Transverse colon (tissue), 4 donors: Measurements from ENCODE around the gene CTNNBIP1. TPM values are rescaled to one million over a fixed set of nuclear protein-coding genes. Genes with fewer than 3 reads are reported as not detected.

Experiments used
- DNase-seq: peaks from one replicate; pipeline ENCODE4 v3.0.0-alpha.2; 2019
- H3K27ac ChIP-seq, 4 donors: fragments of 200-600 bp; sonication (generic); 2 replicates each; pipeline ENCODE4 v1.5.1; 2016 to 2018; ENCODE audit warnings: inconsistent platforms in 4 of 4
- H3K27me3 ChIP-seq: fragments of 200-600 bp; sonication (generic); 2 replicates; pipeline ENCODE4 v1.5.1; 2017; ENCODE audit warnings: inconsistent platforms
- H3K36me3 ChIP-seq, 4 donors: fragments of 200-600 bp; sonication (generic); 2 replicates each; pipeline ENCODE4 v1.5.1; 2017 to 2019; ENCODE audit warnings: inconsistent platforms in 4 of 4
- H3K4me1 ChIP-seq, 4 donors: fragments of 200-600 bp; sonication (generic); 2 replicates each; pipeline ENCODE4 v1.5.1; 2017 to 2020; ENCODE audit warnings: inconsistent platforms in 4 of 4
- H3K4me3 ChIP-seq, 4 donors: fragments of 200-600 bp; sonication (generic); 1 replicate in 1 of 4; 2 replicates in 3 of 4; pipeline versions ENCODE4 v1.5.1 to v1.6.1; 2017 to 2019; ENCODE audit warnings: inconsistent platforms in 4 of 4
- H3K9me3 ChIP-seq, 2 donors: fragments of 200-600 bp; sonication (generic); 2 replicates each; pipeline ENCODE4 v1.5.1; 2017 to 2019; ENCODE audit warnings: inconsistent platforms in 2 of 2
- CTCF ChIP-seq, 5 experiments: fragments of 200-600 bp in 3 of 5; fragments of 450-650 bp in 2 of 5; sonication (generic) in 3 of 5; IDR thresholded peaks; 1 replicate in 2 of 5; 2 replicates in 3 of 5; pipeline ENCODE4 v1.5.1; 2016 to 2017; ENCODE audit warnings: antibody characterized with exemption in 5 of 5, inconsistent platforms in 3 of 5, mild to moderate bottlenecking in 2 of 5, moderate library complexity in 1 of 5
- EP300 ChIP-seq: sonication (generic); formaldehyde crosslinking; IDR thresholded peaks from one replicate; pipeline ENCODE4 v1.6.1; 2017; ENCODE audit warnings: antibody characterized with exemption, low read depth
- POLR2A ChIP-seq: fragments of 450-650 bp; IDR thresholded peaks from one replicate; pipeline ENCODE4 v1.6.1; 2016; ENCODE audit warnings: antibody characterized with exemption, mild to moderate bottlenecking, moderate library complexity
- POLR2AphosphoS5 ChIP-seq, 3 donors: sonication (generic); formaldehyde crosslinking; IDR thresholded peaks; one replicate each; pipeline ENCODE4 v1.6.1; 2016; ENCODE audit warnings: antibody characterized with exemption in 3 of 3
- WGBS, 2 donors: methylation state at CpG; one replicate each; pipeline ENCODE4 v1.1.5; 2018; ENCODE audit warnings: low coverage in 1 of 2; 5-methylcytosine and 5-hydroxymethylcytosine counted together
- in situ Hi-C, 4 donors: fragments of 200-750 bp; cut with MboI; loops; one replicate each; pipeline versions ENCODE4 v1.15.0 to v1.15.1; 2017; ENCODE audit warnings: low sequenced_read_pairs in 3 of 4, low pct_ligation_motif_present in 1 of 4, low pct_unique_long_range_greater_than_20kb in 1 of 4
- intact Hi-C: fragments of 100-400 bp; cut with DNase I; formaldehyde crosslinking; loops from one replicate; pipeline ENCODE4 v1.15.1; 2023; ENCODE audit warnings: low total_unique reads
- total RNA-seq, 4 donors: library from RNA; depleted of rRNA; stranded (reverse); fragments of >200 nt; gene quantifications; one replicate each; pipeline ENCODE4 v1.1.0, GENCODE V29; 2016

CTNNBIP1 gene
- total RNA-seq, 4 donors from 2014 or later = 7.9 to 24.4 (median 15.7) TPM

- Histone ChIP-seq H3K4me3 (no peak overlapping the region), H3K27me3 (no peaks in the 10 kb centered on the region), H3K4me1 (peaks cover 0 to 5% (median 0%) of the 10 kb centered on the region in 4 donors), H3K27ac (no peak overlapping the region), H3K36me3 (no peaks in the 10 kb centered on the region), H3K9me3 (no peaks in the 10 kb centered on the region)
- intact Hi-C loops = no loop called here
- in situ Hi-C loops = no loop called here
- no peak for DNase-seq
- no peak for TF ChIP-seq POLR2A
- TF ChIP-seq POLR2AphosphoS5 (IDR thresholded peaks at IDR 0.05) = no peak
- TF ChIP-seq CTCF (IDR thresholded peaks at IDR 0.05) = no peak
- no peak for TF ChIP-seq EP300
- WGBS, 2 donors = 72 to 82% methylated on average over 9 to 20 of the region's 20 CpGs
Observed at GRCh38 chr1:9849691-9850441, 60.2 kb downstream of the CTNNBIP1 start.

GRCh38 chr1:9848022-9848421 lies 62.0 kb downstream of the CTNNBIP1 start:
- TF ChIP-seq EP300 (no peak), CTCF (IDR thresholded peaks at IDR 0.05) (no peak), POLR2AphosphoS5 (IDR thresholded peaks at IDR 0.05) (no peak)
- in situ Hi-C loops = no loop called here
- WGBS, 2 donors = 75 to 85% methylated on average over 6 to 8 of the region's 8 CpGs
- no peak overlapping the region for H3K27ac ChIP-seq
- no peak for DNase-seq
- intact Hi-C loops = no loop called here
- peaks cover 0 to 19% (median 13%) of the 10 kb centered on the region in 4 donors for H3K4me1 ChIP-seq
- no peaks in the 10 kb centered on the region for H3K36me3 ChIP-seq
- H3K9me3 ChIP-seq = no peaks in the 10 kb centered on the region
- no peaks in the 10 kb centered on the region for H3K27me3 ChIP-seq
- H3K4me3 ChIP-seq = no peak overlapping the region

GRCh38 chr1:9847269-9847668 lies 62.8 kb downstream of the CTNNBIP1 start:
- no peak for TF ChIP-seq POLR2A
- TF ChIP-seq CTCF (IDR thresholded peaks at IDR 0.05) = no peak
- no peak for TF ChIP-seq POLR2AphosphoS5 (IDR thresholded peaks at IDR 0.05)
- no peak for TF ChIP-seq EP300
- no peak overlapping the region for H3K27ac ChIP-seq
- H3K36me3 ChIP-seq = no peaks in the 10 kb centered on the region
- no peaks in the 10 kb centered on the region for H3K27me3 ChIP-seq
- intact Hi-C loops (no loop called here), in situ Hi-C loops (no loop called here)
- H3K9me3 ChIP-seq = no peaks in the 10 kb centered on the region
- DNase-seq = no peak
- 89% methylated on average over 2 of the region's 2 CpGs; no CpG with 5 or more reads in 1 of the 2 donors for WGBS, 2 donors
- peaks cover 0 to 27% (median 20%) of the 10 kb centered on the region in 4 donors for H3K4me1 ChIP-seq
- no peak overlapping the region for H3K4me3 ChIP-seq

- TF ChIP-seq CTCF (IDR thresholded peaks at IDR 0.05) (no peak), POLR2AphosphoS5 (IDR thresholded peaks at IDR 0.05) (no peak), EP300 (no peak), POLR2A (no peak)
- Histone ChIP-seq H3K9me3 (no peaks in the 10 kb centered on the region), H3K4me3 (no peak overlapping the region), H3K36me3 (no peaks in the 10 kb centered on the region), H3K4me1 (peaks cover 0 to 27% (median 22%) of the 10 kb centered on the region in 4 donors), H3K27ac (no peak overlapping the region), H3K27me3 (no peaks in the 10 kb centered on the region)
- in situ Hi-C loops (no loop called here), intact Hi-C loops (no loop called here)
- no peak for DNase-seq
- WGBS, 2 donors = 86% methylated on average over 17 of the region's 17 CpGs; no CpG with 5 or more reads in 1 of the 2 donors
Observed at GRCh38 chr1:9846611-9847171, 63.4 kb downstream of the CTNNBIP1 start.
